ENCODE measurements around the gene TRIM37. TPM values are rescaled to one million over a fixed set of nuclear protein-coding genes. Genes with fewer than 3 reads are reported as not detected.

The TRIM37 gene
- polyA plus RNA-seq, 1 donor (not counting 4 experiments of a cell fraction or from before 2014, with no cell fraction given) = 26.4 TPM

- H3K4me1 ChIP-seq (ENCODE audit: control insufficient read depth, extremely low read depth, insufficient read depth, low read length) = no peaks in the 10 kb centered on the region
- no peak overlapping the region for H3K4me3 ChIP-seq (ENCODE audit: control insufficient read depth in 2 of 3, extremely low read depth in 1 of 3, insufficient read depth in 2 of 3, low read depth in 1 of 3, low read length in 3 of 3)
- dilution Hi-C loops (cut with MboI; ENCODE audit: extremely low pct_ligation_motif_present, low sequenced_read_pairs) = no loop called here
- H3K79me2 ChIP-seq (ENCODE audit: control insufficient read depth, insufficient read depth, low read length) = no peaks in the 10 kb centered on the region
- H3K27ac ChIP-seq (ENCODE audit: control insufficient read depth, insufficient read depth, low read length) = no peak overlapping the region
- H3K9ac ChIP-seq (ENCODE audit: control insufficient read depth, extremely low read depth, insufficient read depth, low read length) = no peak overlapping the region
- TF ChIP-seq CTCF (optimal IDR thresholded peaks at IDR 0.05 in 1 of 3, IDR thresholded peaks at IDR 0.05 in 1 of 3, conservative IDR thresholded peaks at IDR 0.05 in 1 of 3; ENCODE audit: extremely low read depth in 1 of 3, insufficient read depth in 2 of 3, low read length in 3 of 3) (no peak), EZH2 (IDR thresholded peaks at IDR 0.05; ENCODE audit: low read length) (no peak)
- H3K9me3 ChIP-seq (ENCODE audit: control insufficient read depth, low read depth, low read length) = no peaks in the 10 kb centered on the region
- no peak for FAIRE-seq
- H3K36me3 ChIP-seq (ENCODE audit: control insufficient read depth in 2 of 2, extremely low read depth in 1 of 2, insufficient read depth in 2 of 2, low read length in 2 of 2) = peaks cover under 1 to 22% of the 10 kb centered on the region in 2 experiments
- no peaks in the 10 kb centered on the region for H3K9me1 ChIP-seq (ENCODE audit: control insufficient read depth, extremely low read depth, insufficient read depth, low read length)
- no peaks in the 10 kb centered on the region for H3K27me3 ChIP-seq (ENCODE audit: control insufficient read depth, extremely low read depth, insufficient read depth, low read length)
- H3K4me2 ChIP-seq (ENCODE audit: control insufficient read depth, extremely low read depth, insufficient read depth, low read depth, low read length) = no peak overlapping the region
- DNase-seq (ENCODE audit: low read depth, low spot score) = no peak
- H4K20me1 ChIP-seq (ENCODE audit: control insufficient read depth, extremely low read depth, insufficient read depth, low read length) = no peaks in the 10 kb centered on the region
- H2AFZ ChIP-seq (ENCODE audit: control insufficient read depth, low read length) = no peak overlapping the region
These were observed 44.2 kb downstream of the TRIM37 start for GRCh38 chr17:59062509-59062908.

- no peak overlapping the region for H3K4me2 ChIP-seq (ENCODE audit: control insufficient read depth, extremely low read depth, insufficient read depth, low read depth, low read length)
- FAIRE-seq = no peak
- no peak for DNase-seq (ENCODE audit: low read depth, low spot score)
- no peaks in the 10 kb centered on the region for H4K20me1 ChIP-seq (ENCODE audit: control insufficient read depth, extremely low read depth, insufficient read depth, low read length)
- no peaks in the 10 kb centered on the region for H3K27me3 ChIP-seq (ENCODE audit: control insufficient read depth, extremely low read depth, insufficient read depth, low read length)
- no peak for TF ChIP-seq EZH2 (IDR thresholded peaks at IDR 0.05; ENCODE audit: low read length)
- no peak for TF ChIP-seq CTCF (optimal IDR thresholded peaks at IDR 0.05 in 1 of 3, IDR thresholded peaks at IDR 0.05 in 1 of 3, conservative IDR thresholded peaks at IDR 0.05 in 1 of 3; ENCODE audit: extremely low read depth in 1 of 3, insufficient read depth in 2 of 3, low read length in 3 of 3)
- peaks cover 2 to 7% of the 10 kb centered on the region in 2 experiments for H3K36me3 ChIP-seq (ENCODE audit: control insufficient read depth in 2 of 2, extremely low read depth in 1 of 2, insufficient read depth in 2 of 2, low read length in 2 of 2)
- no peaks in the 10 kb centered on the region for H3K79me2 ChIP-seq (ENCODE audit: control insufficient read depth, insufficient read depth, low read length)
- H3K9me3 ChIP-seq (ENCODE audit: control insufficient read depth, low read depth, low read length) = no peaks in the 10 kb centered on the region
- no peak overlapping the region for H2AFZ ChIP-seq (ENCODE audit: control insufficient read depth, low read length)
- H3K9ac ChIP-seq (ENCODE audit: control insufficient read depth, extremely low read depth, insufficient read depth, low read length) = no peak overlapping the region
- no peak overlapping the region for H3K27ac ChIP-seq (ENCODE audit: control insufficient read depth, insufficient read depth, low read length)
- no peaks in the 10 kb centered on the region for H3K4me1 ChIP-seq (ENCODE audit: control insufficient read depth, extremely low read depth, insufficient read depth, low read length)
- H3K9me1 ChIP-seq (ENCODE audit: control insufficient read depth, extremely low read depth, insufficient read depth, low read length) = no peaks in the 10 kb centered on the region
- dilution Hi-C loops (cut with MboI; ENCODE audit: extremely low pct_ligation_motif_present, low sequenced_read_pairs) = no loop called here
- no peak overlapping the region for H3K4me3 ChIP-seq (ENCODE audit: control insufficient read depth in 2 of 3, extremely low read depth in 1 of 3, insufficient read depth in 2 of 3, low read depth in 1 of 3, low read length in 3 of 3)
These were observed 49.8 kb downstream of the TRIM37 start for GRCh38 chr17:59056857-59057256.

Measured in keratinocyte (primary cell).